ENCODE results near the gene SH3GLB1. TPM values are rescaled to one million over a fixed set of nuclear protein-coding genes. Genes with fewer than 3 reads are reported as not detected.

Gene SH3GLB1
- total RNA-seq, 1 donor = 53.9 TPM

GRCh38 chr1:86705665-86705985 is 1.2 kb downstream of the SH3GLB1 start:
- peaks cover 47% of the 10 kb centered on the region for H4K20me1 ChIP-seq (ENCODE audit: insufficient read depth, low read length)
- TF ChIP-seq, protein P1, sequence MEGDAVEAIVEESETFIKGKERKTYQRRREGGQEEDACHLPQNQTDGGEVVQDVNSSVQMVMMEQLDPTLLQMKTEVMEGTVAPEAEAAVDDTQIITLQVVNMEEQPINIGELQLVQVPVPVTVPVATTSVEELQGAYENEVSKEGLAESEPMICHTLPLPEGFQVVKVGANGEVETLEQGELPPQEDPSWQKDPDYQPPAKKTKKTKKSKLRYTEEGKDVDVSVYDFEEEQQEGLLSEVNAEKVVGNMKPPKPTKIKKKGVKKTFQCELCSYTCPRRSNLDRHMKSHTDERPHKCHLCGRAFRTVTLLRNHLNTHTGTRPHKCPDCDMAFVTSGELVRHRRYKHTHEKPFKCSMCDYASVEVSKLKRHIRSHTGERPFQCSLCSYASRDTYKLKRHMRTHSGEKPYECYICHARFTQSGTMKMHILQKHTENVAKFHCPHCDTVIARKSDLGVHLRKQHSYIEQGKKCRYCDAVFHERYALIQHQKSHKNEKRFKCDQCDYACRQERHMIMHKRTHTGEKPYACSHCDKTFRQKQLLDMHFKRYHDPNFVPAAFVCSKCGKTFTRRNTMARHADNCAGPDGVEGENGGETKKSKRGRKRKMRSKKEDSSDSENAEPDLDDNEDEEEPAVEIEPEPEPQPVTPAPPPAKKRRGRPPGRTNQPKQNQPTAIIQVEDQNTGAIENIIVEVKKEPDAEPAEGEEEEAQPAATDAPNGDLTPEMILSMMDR (IDR thresholded peaks at IDR 0.05; ENCODE audit: extremely low read depth, low read depth, low read length) = no peak
- peak overlapping the region; percentile 99 for H3K4me2 ChIP-seq (ENCODE audit: insufficient read depth, low read length)
- H3K27ac ChIP-seq (ENCODE audit: low read depth, low read length) = peak overlapping the region; percentile 89
- H3K27me3 ChIP-seq (ENCODE audit: insufficient read depth, low read length) = no peaks in the 10 kb centered on the region
- no peaks in the 10 kb centered on the region for H3K9me3 ChIP-seq (ENCODE audit: low read depth, low read length)
- DNase-seq (ENCODE audit: insufficient read length, low spot score, missing footprints) = no peak
- peaks cover 59% of the 10 kb centered on the region for H3K79me2 ChIP-seq (ENCODE audit: insufficient read depth, low read length)
- H2AFZ ChIP-seq (ENCODE audit: low read length) = peak overlapping the region; percentile 99
- H3K4me3 ChIP-seq (ENCODE audit: insufficient read depth, low read length) = peak overlapping the region; percentile 83
- H3K4me1 ChIP-seq (ENCODE audit: insufficient read depth, low read length) = peaks cover 36% of the 10 kb centered on the region
- H3K36me3 ChIP-seq (ENCODE audit: insufficient read depth, low read length) = peaks cover 3% of the 10 kb centered on the region

GRCh38 chr1:86706018-86706635 is 1.8 kb downstream of the SH3GLB1 start:
- Histone ChIP-seq H3K9me3 (ENCODE audit: low read depth, low read length) (no peaks in the 10 kb centered on the region), H3K4me3 (ENCODE audit: insufficient read depth, low read length) (peak overlapping the region; percentile 83), H3K27ac (ENCODE audit: low read depth, low read length) (peak overlapping the region; percentile 89), H2AFZ (ENCODE audit: low read length) (no peak overlapping the region), H3K4me2 (ENCODE audit: insufficient read depth, low read length) (peak overlapping the region; percentile 99), H3K4me1 (ENCODE audit: insufficient read depth, low read length) (peaks cover 36% of the 10 kb centered on the region), H3K27me3 (ENCODE audit: insufficient read depth, low read length) (no peaks in the 10 kb centered on the region), H3K79me2 (ENCODE audit: insufficient read depth, low read length) (peaks cover 64% of the 10 kb centered on the region), H3K36me3 (ENCODE audit: insufficient read depth, low read length) (peaks cover 3% of the 10 kb centered on the region), H4K20me1 (ENCODE audit: insufficient read depth, low read length) (peaks cover 50% of the 10 kb centered on the region)
- DNase-seq (ENCODE audit: insufficient read length, low spot score, missing footprints) = no peak
- TF ChIP-seq, protein P1 (IDR thresholded peaks at IDR 0.05; ENCODE audit: extremely low read depth, low read depth, low read length) = no peak

GRCh38 chr1:86708920-86709319 is 4.5 kb downstream of the SH3GLB1 start:
- TF ChIP-seq, protein P1 (IDR thresholded peaks at IDR 0.05; ENCODE audit: extremely low read depth, low read depth, low read length) = no peak
- Histone ChIP-seq H3K4me1 (ENCODE audit: insufficient read depth, low read length) (peaks cover 33% of the 10 kb centered on the region), H3K27me3 (ENCODE audit: insufficient read depth, low read length) (no peaks in the 10 kb centered on the region), H3K9me3 (ENCODE audit: low read depth, low read length) (no peaks in the 10 kb centered on the region), H3K79me2 (ENCODE audit: insufficient read depth, low read length) (peaks cover 90% of the 10 kb centered on the region), H3K4me2 (ENCODE audit: insufficient read depth, low read length) (peak overlapping the region; percentile 14), H3K4me3 (ENCODE audit: insufficient read depth, low read length) (no peak overlapping the region), H4K20me1 (ENCODE audit: insufficient read depth, low read length) (peaks cover 63% of the 10 kb centered on the region), H3K36me3 (ENCODE audit: insufficient read depth, low read length) (peaks cover 3% of the 10 kb centered on the region), H3K27ac (ENCODE audit: low read depth, low read length) (peak overlapping the region; percentile 47), H2AFZ (ENCODE audit: low read length) (no peak overlapping the region)
- no peak for DNase-seq (ENCODE audit: insufficient read length, low spot score, missing footprints)

DNA sequence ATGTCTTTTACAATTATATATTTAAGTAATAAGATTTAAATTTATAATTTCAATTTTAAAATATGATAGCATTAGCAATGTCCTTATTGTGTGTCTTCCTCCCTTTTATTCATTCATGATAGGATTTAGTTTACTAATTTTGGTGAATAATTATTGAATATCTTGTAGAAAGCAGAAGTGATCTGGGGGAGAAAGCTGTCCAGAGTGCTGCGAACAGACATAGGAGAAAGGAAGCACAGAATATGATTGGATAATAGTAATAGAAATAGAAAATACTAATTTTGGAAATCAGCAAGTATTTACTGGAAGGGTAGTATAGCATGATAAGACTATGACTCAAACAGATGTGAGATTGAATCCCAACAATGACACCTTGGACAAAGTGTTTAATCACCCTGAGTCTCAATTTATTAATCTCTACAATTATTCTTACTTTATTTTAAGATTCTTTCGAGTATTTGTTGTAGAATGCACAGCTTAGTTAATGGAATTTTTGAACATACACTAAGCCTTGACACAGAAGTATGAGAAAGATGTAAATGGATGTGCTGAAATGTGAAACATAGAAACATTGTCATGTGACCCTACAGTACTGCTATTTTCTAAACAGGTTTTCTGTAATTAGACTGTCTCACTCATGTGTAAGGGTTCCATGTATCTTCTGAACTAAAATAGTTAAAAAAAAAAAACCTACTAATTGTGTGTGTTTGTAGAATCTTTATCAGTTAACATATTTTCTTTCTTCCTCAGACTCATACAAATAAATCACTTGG is 7.9 kb downstream of the SH3GLB1 start:
- TF ChIP-seq, protein P1 (IDR thresholded peaks at IDR 0.05; ENCODE audit: extremely low read depth, low read depth, low read length) = no peak
- H3K79me2 ChIP-seq (ENCODE audit: insufficient read depth, low read length) = peaks cover 98% of the 10 kb centered on the region
- no peak overlapping the region for H2AFZ ChIP-seq (ENCODE audit: low read length)
- peaks cover 22% of the 10 kb centered on the region for H3K4me1 ChIP-seq (ENCODE audit: insufficient read depth, low read length)
- H3K9me3 ChIP-seq (ENCODE audit: low read depth, low read length) = no peaks in the 10 kb centered on the region
- H3K27me3 ChIP-seq (ENCODE audit: insufficient read depth, low read length) = no peaks in the 10 kb centered on the region
- DNase-seq (ENCODE audit: insufficient read length, low spot score, missing footprints) = no peak
- no peak overlapping the region for H3K4me3 ChIP-seq (ENCODE audit: insufficient read depth, low read length)
- H4K20me1 ChIP-seq (ENCODE audit: insufficient read depth, low read length) = peaks cover 70% of the 10 kb centered on the region
- peaks cover 10% of the 10 kb centered on the region for H3K36me3 ChIP-seq (ENCODE audit: insufficient read depth, low read length)
- H3K4me2 ChIP-seq (ENCODE audit: insufficient read depth, low read length) = no peak overlapping the region
- no peak overlapping the region for H3K27ac ChIP-seq (ENCODE audit: low read depth, low read length)
